Mesothelial cell of epicardium (in vitro differentiated cells): ENCODE data around the gene AKR1E2. TPM values are rescaled to one million over a fixed set of nuclear protein-coding genes. Genes with fewer than 3 reads are reported as not detected.

Experiments used
- DNase-seq, 2 experiments: peaks; one replicate each; pipeline ENCODE4 v3.0.0; 2021; ENCODE audit warnings: low spot score in 2 of 2; ENCODE audit not compliant: unreplicated experiment in 2 of 2
- H3K27ac Mint-ChIP-seq: 2 replicates; pipeline ENCODE4 v1.8.0; 2021; ENCODE audit warnings: mixed read lengths
- H3K27me3 Mint-ChIP-seq: 2 replicates; pipeline ENCODE4 v1.8.0; 2021; ENCODE audit warnings: low read depth, mixed read lengths
- H3K36me3 Mint-ChIP-seq: 2 replicates; pipeline ENCODE4 v1.8.0; 2021; ENCODE audit warnings: mixed read lengths
- H3K4me1 Mint-ChIP-seq: 2 replicates; pipeline ENCODE4 v1.8.0; 2021; ENCODE audit warnings: mixed read lengths
- H3K4me3 Mint-ChIP-seq: 2 replicates; pipeline ENCODE4 v1.8.0; 2021; ENCODE audit warnings: mild to moderate bottlenecking, moderate library complexity, mixed read lengths
- H3K9me3 Mint-ChIP-seq: 2 replicates; pipeline ENCODE4 v1.8.0; 2021; ENCODE audit warnings: mixed read lengths
- total RNA-seq: library from RNA; stranded (reverse); gene quantifications from 3 replicates; pipeline ENCODE4 v1.2.1, GENCODE V29; 2021
- TF ChIP-seq, protein P1 (sequence below): fragments of 200-600 bp; sonication (generic); IDR thresholded peaks from one replicate; pipeline ENCODE4 v1.5.0; 2021; ENCODE audit warnings: antibody characterized with exemption; ENCODE audit not compliant: unreplicated experiment

Gene AKR1E2
- total RNA-seq, 1 donor from 2014 or later, result 8.4 TPM

DNA sequence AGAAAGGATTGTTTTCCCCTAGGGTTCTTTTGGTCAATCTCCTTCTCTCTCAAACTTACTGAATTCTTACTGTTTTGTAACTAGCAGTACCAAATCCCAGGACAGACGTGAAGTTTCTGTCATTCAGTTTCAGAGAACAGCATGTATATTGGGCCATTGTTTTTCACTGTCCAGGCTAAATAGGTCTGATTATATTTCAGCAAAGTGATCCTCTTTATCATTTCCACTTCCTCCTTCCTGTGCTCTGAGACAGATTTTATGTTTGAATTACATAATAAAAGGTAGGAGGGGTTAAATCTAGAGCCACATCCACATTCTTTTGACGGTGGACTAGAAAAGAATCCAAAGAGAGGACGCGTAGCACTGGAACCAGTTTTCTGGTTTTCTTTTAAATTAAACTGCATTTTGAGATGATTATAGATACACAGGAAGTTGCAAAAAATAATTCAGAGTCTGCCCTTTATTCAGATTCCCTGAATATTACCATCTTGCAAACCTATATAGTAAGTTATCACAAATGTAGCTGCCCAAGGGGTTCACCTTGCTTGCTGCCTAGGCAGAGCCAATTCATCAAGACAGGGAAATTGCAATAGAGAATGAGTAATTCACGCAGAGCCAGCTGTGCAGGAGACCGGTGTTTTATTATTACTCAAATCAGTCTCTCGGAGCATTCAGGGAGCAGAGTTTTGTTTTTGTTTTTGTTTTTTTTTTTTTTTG lies 40.1 kb downstream of the AKR1E2 start:
- Mint-ChIP-seq H3K36me3 (no peaks in the 10 kb centered on the region), H3K27me3 (no peaks in the 10 kb centered on the region), H3K9me3 (peaks cover 28% of the 10 kb centered on the region), H3K4me1 (no peaks in the 10 kb centered on the region), H3K4me3 (no peak overlapping the region), H3K27ac (no peak overlapping the region)
- TF ChIP-seq, protein P1, sequence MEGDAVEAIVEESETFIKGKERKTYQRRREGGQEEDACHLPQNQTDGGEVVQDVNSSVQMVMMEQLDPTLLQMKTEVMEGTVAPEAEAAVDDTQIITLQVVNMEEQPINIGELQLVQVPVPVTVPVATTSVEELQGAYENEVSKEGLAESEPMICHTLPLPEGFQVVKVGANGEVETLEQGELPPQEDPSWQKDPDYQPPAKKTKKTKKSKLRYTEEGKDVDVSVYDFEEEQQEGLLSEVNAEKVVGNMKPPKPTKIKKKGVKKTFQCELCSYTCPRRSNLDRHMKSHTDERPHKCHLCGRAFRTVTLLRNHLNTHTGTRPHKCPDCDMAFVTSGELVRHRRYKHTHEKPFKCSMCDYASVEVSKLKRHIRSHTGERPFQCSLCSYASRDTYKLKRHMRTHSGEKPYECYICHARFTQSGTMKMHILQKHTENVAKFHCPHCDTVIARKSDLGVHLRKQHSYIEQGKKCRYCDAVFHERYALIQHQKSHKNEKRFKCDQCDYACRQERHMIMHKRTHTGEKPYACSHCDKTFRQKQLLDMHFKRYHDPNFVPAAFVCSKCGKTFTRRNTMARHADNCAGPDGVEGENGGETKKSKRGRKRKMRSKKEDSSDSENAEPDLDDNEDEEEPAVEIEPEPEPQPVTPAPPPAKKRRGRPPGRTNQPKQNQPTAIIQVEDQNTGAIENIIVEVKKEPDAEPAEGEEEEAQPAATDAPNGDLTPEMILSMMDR, result no peak
- no peak for DNase-seq

DNA sequence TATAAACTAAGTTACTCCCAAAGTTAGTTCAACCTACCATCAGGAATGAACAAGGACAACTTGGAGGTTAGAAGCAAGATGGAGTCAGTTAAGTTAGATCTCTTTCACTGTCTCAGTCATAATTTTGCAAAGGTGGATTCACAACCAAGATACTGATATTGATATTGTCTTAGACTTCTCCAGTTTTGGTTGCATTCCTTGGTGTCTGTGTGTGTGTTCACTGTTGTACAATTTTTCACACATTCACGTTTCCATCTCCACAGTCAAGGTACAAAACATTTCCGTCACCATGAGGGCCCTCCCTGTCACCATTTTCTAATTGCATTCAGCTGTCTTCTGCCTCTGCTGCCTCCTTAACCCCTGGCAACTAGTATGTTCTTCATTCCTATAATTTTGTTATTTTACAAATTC lies 41.1 kb downstream of the AKR1E2 start:
- Mint-ChIP-seq H3K4me3 (no peak overlapping the region), H3K27me3 (no peaks in the 10 kb centered on the region), H3K27ac (no peak overlapping the region), H3K4me1 (no peaks in the 10 kb centered on the region), H3K36me3 (no peaks in the 10 kb centered on the region), H3K9me3 (peaks cover 33% of the 10 kb centered on the region)
- TF ChIP-seq, protein P1, result no peak
- no peak for DNase-seq

DNA sequence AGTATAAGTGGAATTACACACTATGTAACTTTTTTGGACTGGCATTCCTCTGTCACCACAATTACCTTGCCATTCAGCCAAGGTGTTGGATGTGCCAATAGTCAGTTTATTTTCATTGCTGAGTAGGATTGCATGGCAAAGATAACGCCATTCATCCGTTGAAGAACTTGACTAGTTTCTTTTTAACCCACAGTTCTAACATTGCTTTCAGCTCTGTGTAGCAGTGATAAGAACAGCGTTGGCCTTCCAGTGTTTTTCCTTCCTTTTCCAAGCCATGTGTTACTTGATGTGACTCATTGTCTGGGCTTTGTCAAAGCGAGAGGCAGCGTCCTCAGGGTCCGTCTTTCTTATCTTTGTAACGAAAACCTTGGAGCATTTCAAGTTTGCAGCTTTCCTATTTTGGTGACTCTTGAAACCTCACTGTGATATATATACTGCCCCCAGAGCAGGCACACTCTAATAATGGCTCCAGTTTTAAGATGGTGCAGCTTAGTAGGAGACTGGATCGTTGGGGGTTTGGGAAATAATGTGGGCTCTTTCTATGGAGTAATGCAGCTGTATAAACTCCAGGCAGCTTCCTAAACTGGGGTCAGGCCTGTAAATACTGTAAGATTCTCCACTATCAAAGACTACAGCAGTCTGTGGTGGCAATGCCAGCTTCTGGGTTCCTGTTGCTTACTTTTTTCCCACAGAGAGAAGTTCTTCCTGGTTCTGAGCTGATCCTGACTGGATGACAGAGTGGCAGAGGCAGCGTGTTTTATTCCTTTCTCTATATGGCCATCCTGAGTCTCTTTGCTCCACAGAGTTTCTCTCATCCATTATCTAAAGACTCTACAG lies 41.7 kb downstream of the AKR1E2 start:
- H3K9me3 Mint-ChIP-seq, result peaks cover 30% of the 10 kb centered on the region
- no peaks in the 10 kb centered on the region for H3K27me3 Mint-ChIP-seq
- DNase-seq, result no peak
- no peak overlapping the region for H3K4me3 Mint-ChIP-seq
- TF ChIP-seq, protein P1, result no peak
- H3K4me1 Mint-ChIP-seq, result no peaks in the 10 kb centered on the region
- H3K27ac Mint-ChIP-seq, result no peak overlapping the region
- no peaks in the 10 kb centered on the region for H3K36me3 Mint-ChIP-seq

DNA sequence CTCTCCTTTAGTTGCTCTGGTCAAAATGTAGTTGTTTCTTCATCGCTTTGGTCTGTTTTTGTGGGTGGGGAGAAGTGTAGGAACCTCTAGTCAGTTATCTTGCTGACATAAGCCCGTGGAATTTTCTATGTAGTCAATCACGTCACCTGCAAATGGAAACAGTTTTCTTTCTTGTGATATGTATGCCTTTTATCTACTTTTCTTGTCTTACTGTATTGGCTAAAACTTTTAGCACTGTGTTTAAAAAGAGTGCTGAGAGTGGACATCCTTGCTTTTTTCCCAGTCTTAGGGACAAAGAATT lies 42.3 kb downstream of the AKR1E2 start:
- Mint-ChIP-seq H3K27me3 (no peaks in the 10 kb centered on the region), H3K36me3 (no peaks in the 10 kb centered on the region), H3K4me3 (no peak overlapping the region), H3K4me1 (no peaks in the 10 kb centered on the region), H3K27ac (no peak overlapping the region), H3K9me3 (peaks cover 34% of the 10 kb centered on the region)
- no peak for DNase-seq
- TF ChIP-seq, protein P1, result no peak

DNA sequence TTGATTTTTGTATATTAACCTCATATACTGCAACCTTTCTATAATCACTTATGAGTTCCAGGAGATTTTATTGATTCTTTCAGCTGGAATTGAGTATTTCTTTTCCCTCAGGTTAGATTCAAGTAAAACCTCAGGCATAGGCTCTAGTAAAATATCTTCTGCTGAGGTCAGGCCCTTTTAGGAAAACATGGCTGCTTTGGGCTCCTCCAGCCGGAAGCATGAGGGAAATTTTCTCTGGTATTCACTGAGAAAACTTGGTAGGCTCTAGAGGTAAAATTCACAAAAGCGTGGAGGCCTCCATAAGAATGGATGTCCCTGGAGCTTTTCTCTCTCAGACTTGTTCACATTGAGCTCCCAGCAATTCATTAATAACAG lies 56.7 kb downstream of the AKR1E2 start:
- no peak overlapping the region for H3K27ac Mint-ChIP-seq
- peaks cover 27% of the 10 kb centered on the region for H3K9me3 Mint-ChIP-seq
- peaks cover 4% of the 10 kb centered on the region for H3K36me3 Mint-ChIP-seq
- TF ChIP-seq, protein P1, result no peak
- no peaks in the 10 kb centered on the region for H3K27me3 Mint-ChIP-seq
- no peaks in the 10 kb centered on the region for H3K4me1 Mint-ChIP-seq
- H3K4me3 Mint-ChIP-seq, result no peak overlapping the region
- DNase-seq, result no peak
